ENCODE results near the gene CD200.

DNA sequence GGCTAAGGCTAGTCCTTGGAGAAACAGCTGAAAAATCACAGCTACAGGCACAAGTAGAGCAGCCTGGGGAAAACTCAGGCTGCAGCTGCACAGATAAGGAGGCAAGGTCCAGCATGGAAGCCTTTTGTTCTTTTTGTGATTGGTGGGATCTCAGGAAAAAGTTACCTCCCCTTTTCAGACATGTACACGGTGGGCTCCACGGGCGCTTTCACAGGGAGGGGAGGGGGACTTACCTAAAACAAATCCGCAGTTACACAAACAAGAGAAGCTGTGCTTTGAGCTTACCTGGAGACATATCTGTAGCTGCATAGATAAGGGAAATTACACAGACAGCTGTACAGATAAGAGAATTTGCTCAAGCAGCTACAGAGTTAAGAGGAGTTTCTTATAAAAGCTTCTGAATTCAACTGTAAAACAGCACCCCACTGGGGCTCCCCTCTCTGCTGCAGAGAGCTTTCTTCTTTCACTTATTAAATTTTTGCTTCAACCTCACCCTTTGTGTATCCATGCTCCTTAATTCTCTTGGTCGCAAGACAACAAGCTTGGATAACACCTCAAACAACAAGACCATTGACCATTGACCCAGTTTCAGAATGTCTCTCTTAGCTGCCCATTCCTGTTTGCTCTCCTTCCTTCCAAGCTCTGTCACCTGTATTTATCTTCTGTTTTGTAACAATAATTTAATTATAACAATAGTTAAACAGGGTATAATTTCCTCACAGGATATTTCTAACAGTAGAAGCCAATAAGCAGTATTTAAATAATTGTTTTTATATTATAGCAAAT lies 10.9 kb upstream of the CD200 start:
- TF ChIP-seq EP300 (IDR thresholded peaks at IDR 0.05), result no peak
- TF ChIP-seq, protein P1, sequence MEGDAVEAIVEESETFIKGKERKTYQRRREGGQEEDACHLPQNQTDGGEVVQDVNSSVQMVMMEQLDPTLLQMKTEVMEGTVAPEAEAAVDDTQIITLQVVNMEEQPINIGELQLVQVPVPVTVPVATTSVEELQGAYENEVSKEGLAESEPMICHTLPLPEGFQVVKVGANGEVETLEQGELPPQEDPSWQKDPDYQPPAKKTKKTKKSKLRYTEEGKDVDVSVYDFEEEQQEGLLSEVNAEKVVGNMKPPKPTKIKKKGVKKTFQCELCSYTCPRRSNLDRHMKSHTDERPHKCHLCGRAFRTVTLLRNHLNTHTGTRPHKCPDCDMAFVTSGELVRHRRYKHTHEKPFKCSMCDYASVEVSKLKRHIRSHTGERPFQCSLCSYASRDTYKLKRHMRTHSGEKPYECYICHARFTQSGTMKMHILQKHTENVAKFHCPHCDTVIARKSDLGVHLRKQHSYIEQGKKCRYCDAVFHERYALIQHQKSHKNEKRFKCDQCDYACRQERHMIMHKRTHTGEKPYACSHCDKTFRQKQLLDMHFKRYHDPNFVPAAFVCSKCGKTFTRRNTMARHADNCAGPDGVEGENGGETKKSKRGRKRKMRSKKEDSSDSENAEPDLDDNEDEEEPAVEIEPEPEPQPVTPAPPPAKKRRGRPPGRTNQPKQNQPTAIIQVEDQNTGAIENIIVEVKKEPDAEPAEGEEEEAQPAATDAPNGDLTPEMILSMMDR (IDR thresholded peaks at IDR 0.05), result no peak
- no peak for TF ChIP-seq POLR2A (IDR thresholded peaks at IDR 0.05)
